ENCODE data around the gene TPSB2.
"Not testable (repeated sequence)": the region's sequence is repeated elsewhere in the genome, so short reads cannot be mapped to it uniquely, and the experiment has no call there.

Gene TPSB2

GRCh38 chr16:1230471-1231212, 658 bp upstream of the TPSB2 start:
- not testable (repeated sequence) for H2BK120ac ChIP-seq (ENCODE audit: low read depth, low read length); H2AK5ac ChIP-seq (ENCODE audit: low read length, severe bottlenecking); H2AFZ ChIP-seq (ENCODE audit: low read depth, low read length); H3K4ac ChIP-seq (ENCODE audit: low read depth in 1 of 2, low read length in 2 of 2); H3K27ac ChIP-seq (ENCODE audit: low read length, poor library complexity, severe bottlenecking); DNase-seq; H3K23ac ChIP-seq (ENCODE audit: low read length in 2 of 2); H4K8ac ChIP-seq (ENCODE audit: low read length); H3K14ac ChIP-seq (ENCODE audit: low read length in 2 of 2); H2BK12ac ChIP-seq (ENCODE audit: low read length in 2 of 2); H3K27me3 ChIP-seq (ENCODE audit: control insufficient read depth in 1 of 2, insufficient read depth in 1 of 2, low read length in 2 of 2); H3K4me2 ChIP-seq (ENCODE audit: low read length, poor library complexity, severe bottlenecking); H2BK5ac ChIP-seq (ENCODE audit: low read depth, low read length, poor library complexity, severe bottlenecking); H3K4me3 ChIP-seq (ENCODE audit: insufficient read depth in 1 of 2, low read depth in 1 of 2, low read length in 2 of 2); H3K79me1 ChIP-seq (replicated peaks; ENCODE audit: low read length, poor library complexity, severe bottlenecking); H3K36me3 ChIP-seq (ENCODE audit: control insufficient read depth in 1 of 2, insufficient read depth in 2 of 2, low read depth in 1 of 2, low read length in 2 of 2); H3K9me3 ChIP-seq (ENCODE audit: control insufficient read depth, low read length); H2BK15ac ChIP-seq (ENCODE audit: low read depth, poor library complexity, severe bottlenecking); H3K18ac ChIP-seq (ENCODE audit: low read depth in 1 of 2, low read length in 2 of 2); H4K91ac ChIP-seq (ENCODE audit: low read length); H3K9ac ChIP-seq (ENCODE audit: low read length); H3K4me1 ChIP-seq (ENCODE audit: control insufficient read depth, insufficient read depth, low read depth, low read length)
- 93% methylated on average over 16 of the region's 17 CpGs for WGBS

- H2BK5ac ChIP-seq (ENCODE audit: low read depth, low read length, poor library complexity, severe bottlenecking); H3K4me1 ChIP-seq (ENCODE audit: control insufficient read depth, insufficient read depth, low read depth, low read length); H2BK15ac ChIP-seq (ENCODE audit: low read depth, poor library complexity, severe bottlenecking); H2BK12ac ChIP-seq (ENCODE audit: low read length in 2 of 2); H3K9ac ChIP-seq (ENCODE audit: low read length); DNase-seq; H4K8ac ChIP-seq (ENCODE audit: low read length); H3K9me3 ChIP-seq (ENCODE audit: control insufficient read depth, low read length); H3K4ac ChIP-seq (ENCODE audit: low read depth in 1 of 2, low read length in 2 of 2); H3K4me2 ChIP-seq (ENCODE audit: low read length, poor library complexity, severe bottlenecking); H2AK5ac ChIP-seq (ENCODE audit: low read length, severe bottlenecking); H3K14ac ChIP-seq (ENCODE audit: low read length in 2 of 2); H3K18ac ChIP-seq (ENCODE audit: low read depth in 1 of 2, low read length in 2 of 2); H3K36me3 ChIP-seq (ENCODE audit: control insufficient read depth in 1 of 2, insufficient read depth in 2 of 2, low read depth in 1 of 2, low read length in 2 of 2); H3K27me3 ChIP-seq (ENCODE audit: control insufficient read depth in 1 of 2, insufficient read depth in 1 of 2, low read length in 2 of 2); H4K91ac ChIP-seq (ENCODE audit: low read length); H2AFZ ChIP-seq (ENCODE audit: low read depth, low read length); H2BK120ac ChIP-seq (ENCODE audit: low read depth, low read length); H3K4me3 ChIP-seq (ENCODE audit: insufficient read depth in 1 of 2, low read depth in 1 of 2, low read length in 2 of 2); H3K79me1 ChIP-seq (replicated peaks; ENCODE audit: low read length, poor library complexity, severe bottlenecking); H3K23ac ChIP-seq (ENCODE audit: low read length in 2 of 2); H3K27ac ChIP-seq (ENCODE audit: low read length, poor library complexity, severe bottlenecking): not testable (repeated sequence)
- no CpG with 5 or more reads among the region's 13 CpGs for WGBS
These were observed 508 bp downstream of the TPSB2 start for GRCh38 chr16:1229476-1229875.

DNA sequence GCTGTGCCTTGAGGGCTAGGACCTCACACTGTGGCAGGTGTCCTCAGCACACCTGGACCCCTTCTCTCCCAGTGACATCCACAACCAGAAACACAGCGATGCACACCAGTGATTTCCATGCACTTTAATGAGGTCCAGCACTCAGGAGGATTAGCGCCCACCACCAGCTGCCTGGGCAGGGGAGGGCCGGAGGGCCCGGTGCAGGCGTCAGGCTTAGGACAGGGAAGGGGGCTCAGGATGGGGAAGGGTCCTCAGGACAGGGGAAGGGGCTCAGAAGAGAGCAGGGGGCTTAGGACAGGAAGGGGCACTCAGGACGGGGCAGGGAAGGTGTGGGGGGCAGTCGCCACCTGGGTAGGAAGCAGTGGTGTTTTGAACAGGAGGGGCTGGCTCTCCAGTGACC, 1.8 kb downstream of the TPSB2 start:
- not testable (repeated sequence) for H3K4ac ChIP-seq (ENCODE audit: low read depth in 1 of 2, low read length in 2 of 2); H3K23ac ChIP-seq (ENCODE audit: low read length in 2 of 2); H3K9ac ChIP-seq (ENCODE audit: low read length); H3K27ac ChIP-seq (ENCODE audit: low read length, poor library complexity, severe bottlenecking); H3K9me3 ChIP-seq (ENCODE audit: control insufficient read depth, low read length); H2BK120ac ChIP-seq (ENCODE audit: low read depth, low read length); H3K4me2 ChIP-seq (ENCODE audit: low read length, poor library complexity, severe bottlenecking); H3K4me1 ChIP-seq (ENCODE audit: control insufficient read depth, insufficient read depth, low read depth, low read length); H4K91ac ChIP-seq (ENCODE audit: low read length); H3K4me3 ChIP-seq (ENCODE audit: insufficient read depth in 1 of 2, low read depth in 1 of 2, low read length in 2 of 2); H2BK5ac ChIP-seq (ENCODE audit: low read depth, low read length, poor library complexity, severe bottlenecking); H2AFZ ChIP-seq (ENCODE audit: low read depth, low read length); H3K36me3 ChIP-seq (ENCODE audit: control insufficient read depth in 1 of 2, insufficient read depth in 2 of 2, low read depth in 1 of 2, low read length in 2 of 2); H2AK5ac ChIP-seq (ENCODE audit: low read length, severe bottlenecking); H3K27me3 ChIP-seq (ENCODE audit: control insufficient read depth in 1 of 2, insufficient read depth in 1 of 2, low read length in 2 of 2); H3K18ac ChIP-seq (ENCODE audit: low read depth in 1 of 2, low read length in 2 of 2); H2BK12ac ChIP-seq (ENCODE audit: low read length in 2 of 2); H3K79me1 ChIP-seq (replicated peaks; ENCODE audit: low read length, poor library complexity, severe bottlenecking); H2BK15ac ChIP-seq (ENCODE audit: low read depth, poor library complexity, severe bottlenecking); DNase-seq; H3K14ac ChIP-seq (ENCODE audit: low read length in 2 of 2); H4K8ac ChIP-seq (ENCODE audit: low read length)
- WGBS: 75% methylated on average over 5 of the region's 7 CpGs

DNA sequence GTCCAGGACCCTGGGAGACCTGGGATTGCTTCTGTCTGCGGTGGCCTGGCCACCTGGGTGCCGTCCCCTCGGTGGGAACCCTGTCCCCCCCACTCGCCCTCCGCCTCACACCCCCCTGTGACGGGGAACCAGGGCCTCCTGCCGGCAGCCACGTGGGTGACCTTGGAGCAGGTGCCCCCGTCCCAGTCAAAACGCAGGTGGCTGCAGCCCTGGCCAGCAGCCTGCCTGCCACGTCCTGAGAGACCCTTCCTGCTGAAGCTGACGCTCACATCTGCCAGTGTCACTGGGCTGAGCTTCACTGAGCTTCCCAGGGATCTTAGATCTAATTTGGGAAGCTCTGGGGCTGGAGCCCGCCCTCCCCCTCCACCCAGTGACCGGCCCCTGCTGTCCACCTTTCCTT, 3.3 kb downstream of the TPSB2 start:
- H3K4me2 ChIP-seq (ENCODE audit: low read length, poor library complexity, severe bottlenecking); H3K4me3 ChIP-seq (ENCODE audit: insufficient read depth in 1 of 2, low read depth in 1 of 2, low read length in 2 of 2); H3K4me1 ChIP-seq (ENCODE audit: control insufficient read depth, insufficient read depth, low read depth, low read length); H4K8ac ChIP-seq (ENCODE audit: low read length); H3K9me3 ChIP-seq (ENCODE audit: control insufficient read depth, low read length); H2AFZ ChIP-seq (ENCODE audit: low read depth, low read length); H3K9ac ChIP-seq (ENCODE audit: low read length); H3K79me1 ChIP-seq (replicated peaks; ENCODE audit: low read length, poor library complexity, severe bottlenecking); H2BK12ac ChIP-seq (ENCODE audit: low read length in 2 of 2); H3K4ac ChIP-seq (ENCODE audit: low read depth in 1 of 2, low read length in 2 of 2); H2BK15ac ChIP-seq (ENCODE audit: low read depth, poor library complexity, severe bottlenecking); H3K18ac ChIP-seq (ENCODE audit: low read depth in 1 of 2, low read length in 2 of 2); H3K14ac ChIP-seq (ENCODE audit: low read length in 2 of 2); H2BK5ac ChIP-seq (ENCODE audit: low read depth, low read length, poor library complexity, severe bottlenecking); DNase-seq; H4K91ac ChIP-seq (ENCODE audit: low read length); H3K27ac ChIP-seq (ENCODE audit: low read length, poor library complexity, severe bottlenecking); H2AK5ac ChIP-seq (ENCODE audit: low read length, severe bottlenecking); H2BK120ac ChIP-seq (ENCODE audit: low read depth, low read length); H3K27me3 ChIP-seq (ENCODE audit: control insufficient read depth in 1 of 2, insufficient read depth in 1 of 2, low read length in 2 of 2); H3K23ac ChIP-seq (ENCODE audit: low read length in 2 of 2); H3K36me3 ChIP-seq (ENCODE audit: control insufficient read depth in 1 of 2, insufficient read depth in 2 of 2, low read depth in 1 of 2, low read length in 2 of 2): not testable (repeated sequence)
- WGBS: 57% methylated on average over 11 of the region's 14 CpGs

All from mesenchymal stem cell (in vitro differentiated cells and primary cell).